RWPE2 (cell line): ENCODE measurements around the gene PROC.

Experiments
- ATAC-seq: fragments of 200-7000 bp; cut with Tn5 transposase; 3 replicates; pipeline ENCODE4 v1.9.1; 2021; ENCODE audit warnings: low read depth
- DNase-seq: peaks from one replicate; pipeline ENCODE4 v3.0.0-alpha.2; 2020; ENCODE audit warnings: low spot score
- H3K27ac ChIP-seq: fragments of 450-650 bp; 2 replicates; pipeline ENCODE4 v1.5.1; 2017; ENCODE audit warnings: mild to moderate bottlenecking; ENCODE audit not compliant: poor library complexity, severe bottlenecking
- H3K27me3 ChIP-seq: fragments of 250-450 bp; sonication (Bioruptor Pico); 2 replicates; pipeline ENCODE4 v1.5.1; 2021; ENCODE audit warnings: mild to moderate bottlenecking, moderate library complexity; ENCODE audit not compliant: insufficient read depth, poor library complexity, severe bottlenecking
- H3K36me3 ChIP-seq: fragments of 250-450 bp; sonication (Bioruptor Pico); 2 replicates; pipeline ENCODE4 v1.5.1; 2020; ENCODE audit warnings: low read depth, mild to moderate bottlenecking, moderate library complexity
- H3K4me1 ChIP-seq: fragments of 250-450 bp; sonication (Bioruptor Pico); 2 replicates; pipeline ENCODE4 v1.5.1; 2021; ENCODE audit warnings: mild to moderate bottlenecking, moderate library complexity; ENCODE audit not compliant: insufficient read depth, poor library complexity, severe bottlenecking
- H3K4me3 ChIP-seq: fragments of 250-450 bp; sonication (Bioruptor Pico); 2 replicates; pipeline ENCODE4 v1.5.1; 2021; ENCODE audit warnings: mild to moderate bottlenecking, moderate library complexity; ENCODE audit not compliant: severe bottlenecking
- H3K9me3 ChIP-seq: fragments of 250-450 bp; sonication (Bioruptor Pico); 2 replicates; pipeline ENCODE4 v1.5.1; 2021; ENCODE audit warnings: mild to moderate bottlenecking, moderate library complexity; ENCODE audit not compliant: severe bottlenecking
- TF ChIP-seq, protein P1 (sequence below): fragments of 450-650 bp; IDR thresholded peaks from one replicate; pipeline ENCODE4 v1.5.1; 2017; ENCODE audit warnings: mild to moderate bottlenecking, moderate library complexity; ENCODE audit not compliant: poor library complexity, severe bottlenecking

Gene PROC

DNA sequence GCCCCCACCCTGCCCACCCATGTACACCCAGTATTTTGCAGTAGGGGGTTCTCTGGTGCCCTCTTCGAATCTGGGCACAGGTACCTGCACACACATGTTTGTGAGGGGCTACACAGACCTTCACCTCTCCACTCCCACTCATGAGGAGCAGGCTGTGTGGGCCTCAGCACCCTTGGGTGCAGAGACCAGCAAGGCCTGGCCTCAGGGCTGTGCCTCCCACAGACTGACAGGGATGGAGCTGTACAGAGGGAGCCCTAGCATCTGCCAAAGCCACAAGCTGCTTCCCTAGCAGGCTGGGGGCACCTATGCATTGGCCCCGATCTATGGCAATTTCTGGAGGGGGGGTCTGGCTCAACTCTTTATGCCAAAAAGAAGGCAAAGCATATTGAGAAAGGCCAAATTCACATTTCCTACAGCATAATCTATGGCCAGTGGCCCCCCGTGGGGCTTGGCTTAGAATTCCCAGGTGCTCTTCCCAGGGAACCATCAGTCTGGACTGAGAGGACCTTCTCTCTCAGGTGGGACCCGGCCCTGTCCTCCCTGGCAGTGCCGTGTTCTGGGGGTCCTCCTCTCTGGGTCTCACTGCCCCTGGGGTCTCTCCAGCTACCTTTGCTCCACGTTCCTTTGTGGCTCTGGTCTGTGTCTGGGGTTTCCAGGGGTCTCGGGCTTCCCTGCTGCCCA lies 9.3 kb downstream of the PROC start:
- Histone ChIP-seq H3K36me3 (no peaks in the 10 kb centered on the region), H3K27ac (no peak overlapping the region), H3K4me1 (peaks cover 5% of the 10 kb centered on the region), H3K4me3 (no peak overlapping the region), H3K27me3 (no peaks in the 10 kb centered on the region), H3K9me3 (no peaks in the 10 kb centered on the region)
- DNase-seq (no peak), ATAC-seq (no peak)
- TF ChIP-seq, protein P1, sequence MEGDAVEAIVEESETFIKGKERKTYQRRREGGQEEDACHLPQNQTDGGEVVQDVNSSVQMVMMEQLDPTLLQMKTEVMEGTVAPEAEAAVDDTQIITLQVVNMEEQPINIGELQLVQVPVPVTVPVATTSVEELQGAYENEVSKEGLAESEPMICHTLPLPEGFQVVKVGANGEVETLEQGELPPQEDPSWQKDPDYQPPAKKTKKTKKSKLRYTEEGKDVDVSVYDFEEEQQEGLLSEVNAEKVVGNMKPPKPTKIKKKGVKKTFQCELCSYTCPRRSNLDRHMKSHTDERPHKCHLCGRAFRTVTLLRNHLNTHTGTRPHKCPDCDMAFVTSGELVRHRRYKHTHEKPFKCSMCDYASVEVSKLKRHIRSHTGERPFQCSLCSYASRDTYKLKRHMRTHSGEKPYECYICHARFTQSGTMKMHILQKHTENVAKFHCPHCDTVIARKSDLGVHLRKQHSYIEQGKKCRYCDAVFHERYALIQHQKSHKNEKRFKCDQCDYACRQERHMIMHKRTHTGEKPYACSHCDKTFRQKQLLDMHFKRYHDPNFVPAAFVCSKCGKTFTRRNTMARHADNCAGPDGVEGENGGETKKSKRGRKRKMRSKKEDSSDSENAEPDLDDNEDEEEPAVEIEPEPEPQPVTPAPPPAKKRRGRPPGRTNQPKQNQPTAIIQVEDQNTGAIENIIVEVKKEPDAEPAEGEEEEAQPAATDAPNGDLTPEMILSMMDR, result no peak

- ATAC-seq, result no peak
Observed at GRCh38 chr2:127428057-127428814, 10.0 kb downstream of the PROC start.

GRCh38 chr2:127428815-127429109 lies 10.5 kb downstream of the PROC start:
- Histone ChIP-seq H3K27me3 (no peaks in the 10 kb centered on the region), H3K4me1 (peaks cover 4% of the 10 kb centered on the region), H3K4me3 (no peak overlapping the region), H3K9me3 (no peaks in the 10 kb centered on the region), H3K36me3 (no peaks in the 10 kb centered on the region), H3K27ac (no peak overlapping the region)
- TF ChIP-seq, protein P1, result no peak
- ATAC-seq, result no peak
- no peak for DNase-seq

More at GRCh38 chr2:127428057-127428814, 10.0 kb downstream of the PROC start:
- Histone ChIP-seq H3K4me1 (peaks cover 5% of the 10 kb centered on the region), H3K36me3 (no peaks in the 10 kb centered on the region), H3K4me3 (no peak overlapping the region), H3K9me3 (no peaks in the 10 kb centered on the region), H3K27ac (no peak overlapping the region), H3K27me3 (no peaks in the 10 kb centered on the region)
- TF ChIP-seq, protein P1, result no peak
- DNase-seq, result no peak

- DNase-seq (no peak), ATAC-seq (no peak)
- Histone ChIP-seq H3K4me3 (no peak overlapping the region), H3K9me3 (no peaks in the 10 kb centered on the region), H3K27me3 (no peaks in the 10 kb centered on the region), H3K4me1 (no peaks in the 10 kb centered on the region), H3K27ac (no peak overlapping the region), H3K36me3 (no peaks in the 10 kb centered on the region)
- TF ChIP-seq, protein P1, result no peak
Observed at GRCh38 chr2:127429291-127429690, 11.1 kb downstream of the PROC start.
